Lower leg skin (tissue), 4 donors: ENCODE measurements around the gene TXNDC15. TPM values are rescaled to one million over a fixed set of nuclear protein-coding genes. Genes with fewer than 3 reads are reported as not detected.
A peak's percentile ranks its signal among the peaks of the same experiment; 100 is the strongest.
"Not testable (repeated sequence)": the region's sequence is repeated elsewhere in the genome, so short reads cannot be mapped to it uniquely, and the experiment has no call there.

Source experiments
- DNase-seq, 2 donors: peaks; one replicate each; pipeline ENCODE4 v3.0.0-alpha.2; 2019; ENCODE audit warnings: low spot score in 2 of 2
- H3K4me3 ChIP-seq: fragments of 200-600 bp; sonication (generic); 2 replicates; pipeline ENCODE4 v1.5.1; 2017; ENCODE audit warnings: mild to moderate bottlenecking, low read depth; ENCODE audit not compliant: poor library complexity, severe bottlenecking
- POLR2A ChIP-seq, 2 donors: fragments of 450-650 bp; IDR thresholded peaks; one replicate each; pipeline ENCODE4 v1.6.1; 2016 to 2017; ENCODE audit warnings: antibody characterized with exemption in 2 of 2, mild to moderate bottlenecking in 1 of 2, moderate library complexity in 1 of 2
- WGBS, 2 donors: methylation state at CpG; one replicate each; pipeline ENCODE4 v1.1.5; 2018; 5-methylcytosine and 5-hydroxymethylcytosine counted together
- intact Hi-C: fragments of 100-400 bp; cut with DNase I; formaldehyde crosslinking; loops from one replicate; pipeline ENCODE4 v1.15.0; 2023; ENCODE audit warnings: low total_unique reads
- total RNA-seq, 4 donors: library from RNA; depleted of rRNA; stranded (reverse); fragments of >200 nt; gene quantifications; one replicate each; pipeline ENCODE4 v1.1.0, GENCODE V29; 2016
- TF ChIP-seq, protein P1 (sequence below), 3 donors: fragments of 450-650 bp; IDR thresholded peaks; one replicate each; pipeline ENCODE4 v1.5.1; 2016; ENCODE audit warnings: antibody characterized with exemption in 3 of 3, mild to moderate bottlenecking in 3 of 3, moderate library complexity in 2 of 3

TXNDC15 gene
- total RNA-seq, 4 donors from 2014 or later: 32.4 to 71.7 (median 49.7) TPM

DNA sequence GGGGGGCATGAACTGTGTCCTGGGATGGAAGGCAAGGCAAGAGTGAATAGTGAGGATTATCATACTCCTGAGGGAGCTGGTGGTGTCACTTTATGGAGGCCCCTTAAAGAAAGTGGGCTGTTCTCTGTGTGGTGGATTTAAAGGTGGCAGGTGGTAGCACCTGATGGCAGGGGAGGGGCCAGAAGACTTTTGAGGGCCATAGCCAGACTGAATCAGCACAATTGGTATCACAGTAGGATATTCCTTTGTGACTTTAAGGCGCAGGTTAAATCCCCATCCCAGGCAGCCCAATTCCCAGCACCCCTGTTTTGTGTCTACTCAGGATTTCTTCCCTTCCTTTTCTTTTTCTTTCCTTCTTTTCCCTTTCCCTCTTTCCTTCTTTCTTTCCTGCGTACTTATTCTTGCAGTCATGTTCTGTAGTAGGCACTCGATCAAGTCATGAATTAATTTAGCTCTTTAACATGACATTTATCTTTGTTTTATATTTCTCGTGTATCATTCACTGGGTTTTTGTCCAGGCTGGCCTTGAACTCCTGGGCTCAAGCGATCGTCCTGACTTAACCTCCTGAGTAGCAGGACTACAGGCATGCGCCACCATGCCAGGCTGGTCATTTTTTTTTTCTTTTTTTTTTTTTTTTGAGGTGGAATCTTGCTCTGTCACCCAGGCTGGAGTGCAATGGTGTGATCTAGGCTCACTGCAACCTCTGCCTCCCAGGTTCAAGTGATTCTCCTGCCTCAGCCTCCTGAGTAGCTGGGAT is 19.8 kb downstream of the TXNDC15 start:
- DNase-seq: no peak
- 90 to 92% methylated on average over 7 of the region's 7 CpGs for WGBS, 2 donors
- no peak overlapping the region for H3K4me3 ChIP-seq
- TF ChIP-seq, protein P1, sequence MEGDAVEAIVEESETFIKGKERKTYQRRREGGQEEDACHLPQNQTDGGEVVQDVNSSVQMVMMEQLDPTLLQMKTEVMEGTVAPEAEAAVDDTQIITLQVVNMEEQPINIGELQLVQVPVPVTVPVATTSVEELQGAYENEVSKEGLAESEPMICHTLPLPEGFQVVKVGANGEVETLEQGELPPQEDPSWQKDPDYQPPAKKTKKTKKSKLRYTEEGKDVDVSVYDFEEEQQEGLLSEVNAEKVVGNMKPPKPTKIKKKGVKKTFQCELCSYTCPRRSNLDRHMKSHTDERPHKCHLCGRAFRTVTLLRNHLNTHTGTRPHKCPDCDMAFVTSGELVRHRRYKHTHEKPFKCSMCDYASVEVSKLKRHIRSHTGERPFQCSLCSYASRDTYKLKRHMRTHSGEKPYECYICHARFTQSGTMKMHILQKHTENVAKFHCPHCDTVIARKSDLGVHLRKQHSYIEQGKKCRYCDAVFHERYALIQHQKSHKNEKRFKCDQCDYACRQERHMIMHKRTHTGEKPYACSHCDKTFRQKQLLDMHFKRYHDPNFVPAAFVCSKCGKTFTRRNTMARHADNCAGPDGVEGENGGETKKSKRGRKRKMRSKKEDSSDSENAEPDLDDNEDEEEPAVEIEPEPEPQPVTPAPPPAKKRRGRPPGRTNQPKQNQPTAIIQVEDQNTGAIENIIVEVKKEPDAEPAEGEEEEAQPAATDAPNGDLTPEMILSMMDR (IDR thresholded peaks at IDR 0.05): no peak
- no peak for TF ChIP-seq POLR2A (IDR thresholded peaks at IDR 0.05)
- intact Hi-C loops: no loop called here

DNA sequence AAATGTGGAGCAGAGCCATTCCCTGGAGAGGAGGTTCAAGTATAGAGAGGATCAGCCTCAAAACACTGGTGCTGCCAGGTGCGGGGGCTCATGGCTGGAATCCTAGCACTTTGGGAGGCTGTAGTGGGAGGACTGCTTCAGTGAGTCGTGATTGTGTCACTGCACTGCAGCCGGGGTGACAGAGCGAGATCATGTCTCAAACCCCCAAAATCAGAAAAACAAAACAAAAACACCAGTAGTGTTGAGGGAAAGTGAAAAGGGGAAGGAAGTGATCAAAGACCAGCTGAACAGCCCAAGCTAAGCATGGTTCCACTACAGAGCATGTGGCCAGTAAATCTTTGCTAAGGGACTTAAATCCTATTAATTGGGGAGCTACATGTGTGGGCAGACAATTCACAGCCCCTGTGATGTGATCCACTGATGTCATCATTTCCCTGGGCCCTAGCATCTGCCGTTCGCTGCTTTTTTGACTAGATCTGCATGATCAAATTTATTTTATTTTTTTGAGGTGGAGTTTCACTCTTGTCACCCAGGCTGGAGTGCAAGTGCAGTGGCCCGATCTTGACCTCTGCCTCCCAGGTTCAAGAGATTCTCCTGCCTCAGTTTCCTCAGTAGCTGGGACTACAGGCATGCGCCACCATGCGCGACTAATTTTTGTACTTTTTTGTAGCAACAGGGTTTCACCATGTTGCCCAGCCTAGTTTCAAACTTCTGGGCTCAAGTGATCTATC is 28.1 kb downstream of the TXNDC15 start:
- 74 to 80% methylated on average over 10 of the region's 10 CpGs for WGBS, 2 donors
- TF ChIP-seq, protein P1 (IDR thresholded peaks at IDR 0.05): no peak
- no peak for TF ChIP-seq POLR2A (IDR thresholded peaks at IDR 0.05)
- H3K4me3 ChIP-seq: no peak overlapping the region
- intact Hi-C loops: no loop called here
- peak in 1 of 2 donors; percentile 71 for DNase-seq

DNA sequence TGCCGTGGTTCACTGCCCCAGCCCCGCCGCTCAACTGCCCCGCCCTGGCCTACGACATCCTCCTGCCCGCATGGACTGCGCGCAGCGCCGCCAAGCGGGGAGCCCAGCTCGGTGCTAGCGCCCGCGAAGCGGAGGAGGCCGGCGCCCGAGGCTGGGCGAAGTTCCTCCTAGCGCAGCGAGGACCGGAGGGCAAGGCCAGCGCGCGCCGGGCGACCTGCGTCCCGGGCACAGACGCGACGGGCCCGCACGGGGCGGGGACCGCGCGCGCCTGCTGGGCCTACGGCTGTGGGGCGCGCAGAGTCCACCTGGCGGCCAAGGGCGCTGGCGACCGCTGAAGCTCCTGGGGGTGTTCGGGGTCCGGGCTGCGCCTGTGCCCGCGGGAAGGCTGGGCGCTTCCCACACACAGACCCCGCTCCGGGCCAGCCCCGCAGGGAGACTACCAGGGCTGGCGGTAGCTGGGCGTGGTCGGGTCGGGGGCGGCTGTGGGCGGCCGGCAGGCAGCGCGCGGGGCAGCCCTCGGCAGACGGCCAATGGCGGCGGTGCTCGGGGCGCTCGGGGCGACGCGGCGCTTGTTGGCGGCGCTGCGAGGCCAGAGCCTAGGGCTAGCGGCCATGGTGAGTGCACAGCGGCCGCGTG is 30.6 kb downstream of the TXNDC15 start, which contains the start of gene PCBD2:
PCBD2 (plus strand) TSS at position 522 of the 636 bp plus-strand sequence; CDS start at position 531, 9 bp downstream.
- peak within 1 kb of the TSS; percentile 84 for H3K4me3 ChIP-seq
- peak; percentile 82 to 97 for DNase-seq
- TF ChIP-seq, protein P1 (IDR thresholded peaks at IDR 0.05): peak in 1 of 3 donors; percentile 58
- TF ChIP-seq POLR2A (IDR thresholded peaks at IDR 0.05): no peak
- intact Hi-C loops: no loop called here
- WGBS, 2 donors: 0 to 1% methylated on average over 1 to 26 of the region's 84 CpGs

DNA sequence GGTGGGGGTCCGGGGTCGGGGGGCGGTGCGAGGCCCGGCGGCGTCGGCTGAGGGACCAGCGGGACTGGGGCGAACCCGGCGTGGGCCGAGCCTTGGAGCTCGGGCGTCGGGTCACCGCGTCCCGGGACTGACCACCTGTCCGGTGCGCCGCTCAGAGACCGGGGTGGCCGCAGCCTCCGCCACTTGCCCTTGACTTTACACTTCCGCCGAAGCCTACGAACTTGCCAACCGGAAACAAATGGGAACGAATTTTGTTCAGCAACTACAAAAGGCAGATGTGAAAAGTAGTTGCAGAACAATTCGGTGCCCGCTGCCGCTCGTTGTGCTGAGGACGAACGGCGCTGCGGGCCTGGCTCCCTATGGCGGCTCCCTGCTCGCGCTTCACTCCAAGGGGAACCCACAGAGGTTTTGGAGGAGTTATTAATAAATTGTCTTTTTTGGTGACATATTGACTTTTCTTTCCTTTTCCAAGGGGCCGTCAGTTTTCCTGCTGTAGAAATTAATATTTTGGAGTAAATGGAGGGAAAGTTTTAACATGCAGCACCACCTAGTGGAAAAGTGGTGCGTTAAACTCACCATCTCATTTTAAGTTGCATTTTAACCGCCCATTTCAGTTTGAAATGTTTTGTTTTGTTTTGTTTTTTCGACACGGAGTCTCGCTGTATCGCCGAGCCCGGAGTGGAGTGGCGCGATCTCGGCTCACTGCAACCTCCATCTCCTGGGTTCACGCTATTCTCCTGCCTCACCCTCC is 31.2 kb downstream of the TXNDC15 start:
- TF ChIP-seq POLR2A (IDR thresholded peaks at IDR 0.05): no peak
- TF ChIP-seq, protein P1 (IDR thresholded peaks at IDR 0.05): peak in 1 of 3 donors; percentile 72
- 1% methylated on average over 34 to 47 of the region's 54 CpGs for WGBS, 2 donors
- peak overlapping the region; percentile 84 for H3K4me3 ChIP-seq
- DNase-seq: peak; percentile 48 to 90
- intact Hi-C loops: no loop called here

DNA sequence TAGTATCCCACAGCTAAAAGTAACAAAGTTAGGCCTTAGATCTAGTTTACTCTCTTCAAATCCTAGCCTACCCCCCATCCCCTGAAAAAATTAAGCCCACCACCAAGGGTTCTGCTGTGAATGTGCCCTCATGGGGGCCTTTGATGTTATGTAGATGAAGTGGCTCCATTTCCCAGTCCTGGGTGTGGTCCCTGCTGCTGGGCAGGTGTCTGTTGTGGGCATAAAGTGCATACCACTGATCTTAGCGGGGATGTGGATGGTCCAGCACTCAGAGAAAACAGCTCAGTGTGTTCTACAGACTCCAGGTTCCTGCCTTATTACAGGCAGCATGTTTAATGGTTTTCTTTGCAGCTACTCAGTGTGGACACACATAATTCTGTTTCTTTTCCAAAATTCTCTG is 32.6 kb downstream of the TXNDC15 start:
- TF ChIP-seq, protein P1 (IDR thresholded peaks at IDR 0.05): no peak
- no peak for TF ChIP-seq POLR2A (IDR thresholded peaks at IDR 0.05)
- intact Hi-C loops: no loop called here
- peak in 1 of 2 donors; percentile 31 for DNase-seq
- WGBS, 2 donors: 94 to 100% methylated on average over 1 of the region's 1 CpG
- H3K4me3 ChIP-seq: no peak overlapping the region

DNA sequence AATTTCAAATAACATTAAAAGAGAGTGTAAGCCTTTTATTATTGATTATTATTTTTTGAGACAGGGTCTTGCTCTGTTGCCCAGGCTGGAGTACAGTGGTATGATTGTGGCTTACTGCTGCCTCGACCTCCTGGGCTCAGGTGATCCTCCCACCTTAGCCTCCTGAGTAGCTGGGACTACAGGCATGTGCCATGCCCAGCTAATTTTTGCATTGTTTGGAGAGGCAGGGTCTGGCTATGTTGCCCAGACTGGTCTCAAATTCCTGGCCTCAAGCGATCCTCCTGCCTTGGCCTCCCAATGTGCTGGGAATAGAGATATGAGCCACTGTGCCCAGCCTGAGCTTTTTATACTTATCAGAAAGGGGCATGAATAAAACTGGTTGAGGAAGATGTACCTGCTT is 36.6 kb downstream of the TXNDC15 start:
- intact Hi-C loops: loop anchor here (10.0 kb wide), 1 partner anchor 274 kb away; no protein-coding TSS in a partner anchor
- not testable (repeated sequence) for DNase-seq, H3K4me3 ChIP-seq
- 92 to 98% methylated on average over 2 of the region's 2 CpGs for WGBS, 2 donors
